Measurements from ENCODE around the gene UCP1.

The UCP1 gene

GRCh38 chr4:140568507-140569306 is at the start of gene UCP1:
Gene UCP1 (minus strand): TSS chr4:140568961. CDS start chr4:140568729, 232 bp downstream.
- ATAC-seq, result no peak

GRCh38 chr4:140617499-140618248 is 48.9 kb upstream of the UCP1 start:
- ATAC-seq, result no peak

- ATAC-seq, result no peak
Observed at GRCh38 chr4:140615451-140615850, 46.7 kb upstream of the UCP1 start.

GRCh38 chr4:140612357-140612756 is 43.6 kb upstream of the UCP1 start:
- ATAC-seq, result no peak

- ATAC-seq, result no peak
Observed at GRCh38 chr4:140611854-140612253, 43.1 kb upstream of the UCP1 start.

- ATAC-seq, result peak in 1 of 2 donors; percentile 38
Observed at GRCh38 chr4:140609548-140610425, 41.0 kb upstream of the UCP1 start.

GRCh38 chr4:140607852-140608251 is 39.1 kb upstream of the UCP1 start:
- ATAC-seq, result no peak

- ATAC-seq, result no peak
Observed at GRCh38 chr4:140604544-140604943, 35.8 kb upstream of the UCP1 start.

- no peak for ATAC-seq
Observed at GRCh38 chr4:140603286-140603685, 34.5 kb upstream of the UCP1 start.

GRCh38 chr4:140602714-140603113 is 34.0 kb upstream of the UCP1 start:
- ATAC-seq, result no peak

- ATAC-seq, result no peak
Observed at GRCh38 chr4:140600408-140600807, 31.6 kb upstream of the UCP1 start.

- no peak for ATAC-seq
Observed at GRCh38 chr4:140595065-140595464, 26.3 kb upstream of the UCP1 start.

GRCh38 chr4:140584439-140584838 is 15.7 kb upstream of the UCP1 start:
- no peak for ATAC-seq

GRCh38 chr4:140581078-140581477 is 12.3 kb upstream of the UCP1 start:
- ATAC-seq, result no peak

GRCh38 chr4:140579278-140579677 is 10.5 kb upstream of the UCP1 start:
- ATAC-seq, result no peak

GRCh38 chr4:140575489-140575888 is 6.7 kb upstream of the UCP1 start:
- ATAC-seq, result no peak

GRCh38 chr4:140571620-140572019 is 2.9 kb upstream of the UCP1 start:
- ATAC-seq, result no peak

GRCh38 chr4:140569307-140569638 is 512 bp upstream of the UCP1 start:
- no peak for ATAC-seq

- no peak for ATAC-seq
Observed at GRCh38 chr4:140559696-140560095, 9.1 kb downstream of the UCP1 start.

GRCh38 chr4:140557831-140558435 is 10.8 kb downstream of the UCP1 start:
- no peak for ATAC-seq

GRCh38 chr4:140556372-140557085 is 12.2 kb downstream of the UCP1 start:
- ATAC-seq, result peak; percentile 96 to 99

GRCh38 chr4:140533951-140534480 is 34.7 kb downstream of the UCP1 start:
- ATAC-seq, result no peak
